ENCODE data around the gene CEND1. TPM values are rescaled to one million over a fixed set of nuclear protein-coding genes. Genes with fewer than 3 reads are reported as not detected.

The CEND1 gene
- polyA plus RNA-seq, 1 of the 3 experiments (the other 2 are of a cell fraction): 3.6 TPM

- Histone ChIP-seq H3F3A (replicated peaks; ENCODE audit: insufficient read depth) (peaks cover 6% of the 10 kb centered on the region), H3K9ac (no peak overlapping the region), H3K9me3 (no peaks in the 10 kb centered on the region), H3K4me2 (no peak overlapping the region), H4K20me1 (ENCODE audit: insufficient read depth) (peaks cover 7% of the 10 kb centered on the region), H3K9me2 (no peaks in the 10 kb centered on the region), H3K4me3 (ENCODE audit: low read depth in 2 of 2, low read length in 1 of 2) (no peak overlapping the region), H3K36me3 (replicated peaks in 1 of 2; ENCODE audit: control insufficient read depth in 1 of 2, insufficient read depth in 2 of 2, low read length in 1 of 2) (peaks cover 0 to 14% of the 10 kb centered on the region in 2 experiments), H3K27me3 (ENCODE audit: insufficient read depth) (no peaks in the 10 kb centered on the region), H3K79me2 (ENCODE audit: insufficient read depth) (peaks cover 32% of the 10 kb centered on the region), H2AFZ (ENCODE audit: low read depth) (no peak overlapping the region), H3K27ac (ENCODE audit: low read depth in 2 of 2, low read length in 1 of 2) (no peak overlapping the region), H3K4me1 (ENCODE audit: control insufficient read depth in 1 of 2, insufficient read depth in 2 of 2, low read depth in 1 of 2, low read length in 1 of 2) (peaks cover 11 to 29% of the 10 kb centered on the region in 2 experiments; a peak in 2 of 4 replicates)
- ChIA-PET POLR2A (interaction anchor here (2.2 to 2.4 kb wide), 2 partner anchors 10 kb away, joined by 9 to 16 read pairs; partner anchors contain the start of gene PNPLA2), CTCF (interaction anchor here (1.0 to 1.9 kb wide), 3 partner anchors 10 to 20 kb away, joined by 3 to 6 read pairs (median 3); partner anchors contain the start of genes PNPLA2 and RPLP2)
- WGBS (ENCODE audit: low lambda C conversion rate): 89% methylated on average over 23 of the region's 40 CpGs
- TF ChIP-seq RCOR1 (IDR thresholded peaks at IDR 0.05; ENCODE audit: low read length) (no peak), JUND (IDR thresholded peaks at IDR 0.05) (no peak)
- no peak for DNase-seq
These were observed 39.4 kb upstream of the CEND1 start for GRCh38 chr11:829176-829846.

GRCh38 chr11:828506-829175 is 38.8 kb upstream of the CEND1 start:
- DNase-seq: no peak
- H3K27ac ChIP-seq (ENCODE audit: low read depth in 2 of 2, low read length in 1 of 2): no peak overlapping the region
- POLR2A ChIA-PET: interaction anchor here (2.4 kb wide), 1 partner anchor 10 kb away, joined by 16 read pairs; the partner anchor contains the start of gene PNPLA2
- peaks cover 25% of the 10 kb centered on the region for H3K79me2 ChIP-seq (ENCODE audit: insufficient read depth)
- H3K4me2 ChIP-seq: no peak overlapping the region
- no peak overlapping the region for H3K9ac ChIP-seq
- H3K4me1 ChIP-seq (ENCODE audit: control insufficient read depth in 1 of 2, insufficient read depth in 2 of 2, low read depth in 1 of 2, low read length in 1 of 2): peaks cover 11 to 23% of the 10 kb centered on the region in 2 experiments; a peak in 2 of 4 replicates
- H3K9me2 ChIP-seq: no peaks in the 10 kb centered on the region
- peaks cover 0 to 19% of the 10 kb centered on the region in 2 experiments for H3K36me3 ChIP-seq (replicated peaks in 1 of 2; ENCODE audit: control insufficient read depth in 1 of 2, insufficient read depth in 2 of 2, low read length in 1 of 2)
- H3F3A ChIP-seq (replicated peaks; ENCODE audit: insufficient read depth): peaks cover under 1% of the 10 kb centered on the region
- H3K4me3 ChIP-seq (ENCODE audit: low read depth in 2 of 2, low read length in 1 of 2): no peak overlapping the region
- H3K27me3 ChIP-seq (ENCODE audit: insufficient read depth): no peaks in the 10 kb centered on the region
- H2AFZ ChIP-seq (ENCODE audit: low read depth): no peak overlapping the region
- WGBS (ENCODE audit: low lambda C conversion rate): 91% methylated on average over 18 of the region's 21 CpGs
- H4K20me1 ChIP-seq (ENCODE audit: insufficient read depth): peaks cover 7% of the 10 kb centered on the region; the same call in 1 of the 2 replicates
- CTCF ChIA-PET: interaction anchor here (1.0 to 1.9 kb wide), 2 partner anchors 9 to 18 kb away, joined by 3 to 6 read pairs; partner anchors contain the start of gene PNPLA2
- H3K9me3 ChIP-seq: no peaks in the 10 kb centered on the region
- TF ChIP-seq JUND (IDR thresholded peaks at IDR 0.05) (no peak), SIN3A (IDR thresholded peaks at IDR 0.05; ENCODE audit: borderline replicate concordance, low read depth, low read length) (no peak), NRF1 (IDR thresholded peaks at IDR 0.05; ENCODE audit: low read depth, low read length) (no peak), POLR2AphosphoS5 (IDR thresholded peaks at IDR 0.05; ENCODE audit: low read depth, low read length) (no peak), USF2 (IDR thresholded peaks at IDR 0.05; ENCODE audit: borderline replicate concordance, low read depth, low read length) (no peak), CTCF (IDR thresholded peaks at IDR 0.05) (no peak), CHD2 (IDR thresholded peaks at IDR 0.05; ENCODE audit: low read length, partially characterized antibody) (no peak), FOXM1 (IDR thresholded peaks at IDR 0.05; ENCODE audit: low read depth) (no peak), REST (IDR thresholded peaks at IDR 0.05; ENCODE audit: low read depth, low read length) (no peak), USF1 (IDR thresholded peaks at IDR 0.05; ENCODE audit: borderline replicate concordance, low read depth) (no peak), ZBTB33 (IDR thresholded peaks at IDR 0.05; ENCODE audit: borderline replicate concordance, low read depth) (no peak), MEF2A (IDR thresholded peaks at IDR 0.05; ENCODE audit: borderline replicate concordance, low read depth) (no peak), RCOR1 (IDR thresholded peaks at IDR 0.05; ENCODE audit: low read length) (no peak), FOXJ3 (CRISPR knock-in tag; IDR thresholded peaks at IDR 0.05) (no peak), RXRA (IDR thresholded peaks at IDR 0.05; ENCODE audit: borderline replicate concordance, low read depth) (no peak)
